ENCODE measurements around the gene SDHD.
"Not testable (repeated sequence)": the region's sequence is repeated elsewhere in the genome, so short reads cannot be mapped to it uniquely, and the experiment has no call there.

SDHD gene

GRCh38 chr11:112086422-112087191 is at the start of gene SDHD, which contains the start of gene TIMM8B:
Gene SDHD, plus strand, starts transcription at chr11:112086873. Its CDS starts 35 bp downstream, at chr11:112086908.
Gene TIMM8B, minus strand, starts transcription at chr11:112086756. Its CDS starts 33 bp downstream, at chr11:112086723.
- in situ Hi-C loops (cut with MboI; ENCODE audit: low sequenced_read_pairs) = no loop called here

GRCh38 chr11:112037527-112037926 is 49.1 kb upstream of the SDHD start:
- in situ Hi-C loops (cut with MboI; ENCODE audit: low sequenced_read_pairs) = no loop called here

GRCh38 chr11:112042161-112042960 is 44.3 kb upstream of the SDHD start:
- in situ Hi-C loops (cut with MboI; ENCODE audit: low sequenced_read_pairs) = no loop called here

GRCh38 chr11:112042961-112043304 is 43.7 kb upstream of the SDHD start:
- in situ Hi-C loops (cut with MboI; ENCODE audit: low sequenced_read_pairs) = no loop called here

GRCh38 chr11:112044961-112045360 is 41.7 kb upstream of the SDHD start:
- in situ Hi-C loops (cut with MboI; ENCODE audit: low sequenced_read_pairs) = no loop called here

- in situ Hi-C loops (cut with MboI; ENCODE audit: low sequenced_read_pairs) = not testable (repeated sequence)
Measured at GRCh38 chr11:112046647-112047046, 40.0 kb upstream of the SDHD start.

- in situ Hi-C loops (cut with MboI; ENCODE audit: low sequenced_read_pairs) = not testable (repeated sequence)
Measured at GRCh38 chr11:112048256-112048655, 38.4 kb upstream of the SDHD start.

GRCh38 chr11:112049777-112050176 is 36.9 kb upstream of the SDHD start:
- in situ Hi-C loops (cut with MboI; ENCODE audit: low sequenced_read_pairs) = no loop called here

GRCh38 chr11:112050721-112051120 is 36.0 kb upstream of the SDHD start:
- in situ Hi-C loops (cut with MboI; ENCODE audit: low sequenced_read_pairs) = no loop called here

GRCh38 chr11:112051768-112052167 is 34.9 kb upstream of the SDHD start:
- in situ Hi-C loops (cut with MboI; ENCODE audit: low sequenced_read_pairs) = no loop called here

GRCh38 chr11:112057170-112057569 is 29.5 kb upstream of the SDHD start:
- in situ Hi-C loops (cut with MboI; ENCODE audit: low sequenced_read_pairs) = no loop called here

GRCh38 chr11:112058103-112058502 is 28.6 kb upstream of the SDHD start:
- in situ Hi-C loops (cut with MboI; ENCODE audit: low sequenced_read_pairs) = no loop called here

- in situ Hi-C loops (cut with MboI; ENCODE audit: low sequenced_read_pairs) = no loop called here
Measured at GRCh38 chr11:112062923-112063322, 23.8 kb upstream of the SDHD start.

GRCh38 chr11:112073941-112074811 is 12.5 kb upstream of the SDHD start, which contains the start of the genes NKAPD1 and PIH1D2:
Gene NKAPD1, plus strand, starts transcription at chr11:112074299. Its CDS starts 1,276 bp downstream, at chr11:112075575.
Gene PIH1D2, minus strand, starts transcription at chr11:112074017. Its CDS starts 843 bp downstream, at chr11:112073174.
- in situ Hi-C loops (cut with MboI; ENCODE audit: low sequenced_read_pairs) = no loop called here

GRCh38 chr11:112082729-112083128 is 3.9 kb upstream of the SDHD start:
- in situ Hi-C loops (cut with MboI; ENCODE audit: low sequenced_read_pairs) = no loop called here

GRCh38 chr11:112085822-112086421 is 751 bp upstream of the SDHD start:
- in situ Hi-C loops (cut with MboI; ENCODE audit: low sequenced_read_pairs) = no loop called here

GRCh38 chr11:112087212-112087611 is 539 bp downstream of the SDHD start:
- in situ Hi-C loops (cut with MboI; ENCODE audit: low sequenced_read_pairs) = no loop called here

GRCh38 chr11:112095302-112095701 is 8.6 kb downstream of the SDHD start:
- in situ Hi-C loops (cut with MboI; ENCODE audit: low sequenced_read_pairs) = not testable (repeated sequence)

- in situ Hi-C loops (cut with MboI; ENCODE audit: low sequenced_read_pairs) = no loop called here
Measured at GRCh38 chr11:112096194-112096593, 9.5 kb downstream of the SDHD start.

GRCh38 chr11:112097734-112098528 is 11.3 kb downstream of the SDHD start:
- in situ Hi-C loops (cut with MboI; ENCODE audit: low sequenced_read_pairs) = no loop called here

Measured in hTERT RPE-1 (cell line).